Measurements from ENCODE around the gene C19orf33. TPM values are rescaled to one million over a fixed set of nuclear protein-coding genes. Genes with fewer than 3 reads are reported as not detected.

The C19orf33 gene
- total and polyA plus RNA-seq, 8 donors = 14.4 to 120 (median 28.3) TPM

- H3K27ac ChIP-seq = peak overlapping the region in 1 of 2 donors; percentile 41
- ATAC-seq = peak; percentile 27
- H3K4me1 ChIP-seq = peaks cover 5 to 52% of the 10 kb centered on the region in 2 donors
Observed at GRCh38 chr19:38287604-38288003, 16.4 kb upstream of the C19orf33 start.

GRCh38 chr19:38288123-38288855 lies 15.8 kb upstream of the C19orf33 start:
- Histone ChIP-seq H3K4me3 (no peak overlapping the region), H3K27me3 (no peaks in the 10 kb centered on the region), H3K27ac (no peak overlapping the region), H3K4me1 (peaks cover 5 to 48% of the 10 kb centered on the region in 2 donors), H3K9me3 (no peaks in the 10 kb centered on the region), H3K36me3 (peaks cover 0 to 67% of the 10 kb centered on the region in 2 donors)
- intact Hi-C loops (cut with DNase I) = no loop called here
- DNase-seq = peak in 1 of 4 donors; percentile 49
- TF ChIP-seq CTCF (IDR thresholded peaks at IDR 0.05) = no peak
- ATAC-seq = no peak

More at GRCh38 chr19:38287604-38288003, 16.4 kb upstream of the C19orf33 start:
- peak in 1 of 4 donors; percentile 24 for DNase-seq
- no peaks in the 10 kb centered on the region for H3K9me3 ChIP-seq
- peaks cover 0 to 60% of the 10 kb centered on the region in 2 donors for H3K36me3 ChIP-seq
- TF ChIP-seq CTCF (IDR thresholded peaks at IDR 0.05) = no peak
- H3K4me3 ChIP-seq = no peak overlapping the region
- no peaks in the 10 kb centered on the region for H3K27me3 ChIP-seq
- intact Hi-C loops (cut with DNase I) = no loop called here

GRCh38 chr19:38289955-38290354 lies 14.1 kb upstream of the C19orf33 start:
- Histone ChIP-seq H3K4me3 (no peak overlapping the region), H3K9me3 (no peaks in the 10 kb centered on the region), H3K27ac (no peak overlapping the region), H3K27me3 (no peaks in the 10 kb centered on the region), H3K4me1 (peaks cover 5 to 33% of the 10 kb centered on the region in 2 donors), H3K36me3 (peaks cover 0 to 76% of the 10 kb centered on the region in 2 donors)
- DNase-seq = peak in 1 of 4 donors; percentile 21
- intact Hi-C loops (cut with DNase I) = no loop called here
- ATAC-seq = no peak
- TF ChIP-seq CTCF (IDR thresholded peaks at IDR 0.05) = no peak

- DNase-seq (peak in 3 of 4 donors; percentile 63 to 77 (median 71)), ATAC-seq (peak; percentile 82)
- Histone ChIP-seq H3K27me3 (no peaks in the 10 kb centered on the region), H3K9me3 (no peaks in the 10 kb centered on the region), H3K4me3 (no peak overlapping the region), H3K27ac (peak overlapping the region; percentile 2 to 30), H3K36me3 (peaks cover 0 to 72% of the 10 kb centered on the region in 2 donors), H3K4me1 (peaks cover 5 to 28% of the 10 kb centered on the region in 2 donors)
- TF ChIP-seq CTCF (IDR thresholded peaks at IDR 0.05) = no peak
- intact Hi-C loops (cut with DNase I) = no loop called here
Observed at GRCh38 chr19:38290631-38291147, 13.4 kb upstream of the C19orf33 start.

- Histone ChIP-seq H3K4me3 (no peak overlapping the region), H3K27me3 (no peaks in the 10 kb centered on the region), H3K9me3 (no peaks in the 10 kb centered on the region), H3K36me3 (peaks cover 0 to 68% of the 10 kb centered on the region in 2 donors), H3K4me1 (peaks cover 5 to 28% of the 10 kb centered on the region in 2 donors), H3K27ac (no peak overlapping the region)
- TF ChIP-seq CTCF (IDR thresholded peaks at IDR 0.05) = no peak
- intact Hi-C loops (cut with DNase I) = no loop called here
- DNase-seq (peak in 1 of 4 donors; percentile 10), ATAC-seq (no peak)
Observed at GRCh38 chr19:38291855-38292254, 12.2 kb upstream of the C19orf33 start.

Data from left lung (tissue), 10 donors.